KG1 (cell line): ENCODE data around the gene CD33.
"Not testable (repeated sequence)": the region's sequence is repeated elsewhere in the genome, so short reads cannot be mapped to it uniquely, and the experiment has no call there.

Experiments
- DNase-seq: peaks from one replicate; lab custom pipeline; 2025; lab: John Stamatoyannopoulos, UW

CD33 gene

GRCh38 chr19:51210191-51210784 lies 14.6 kb upstream of the CD33 start:
- DNase-seq = no peak

- not testable (repeated sequence) for DNase-seq
Measured at GRCh38 chr19:51210874-51211361, 14.0 kb upstream of the CD33 start.

- DNase-seq = no peak
Measured at GRCh38 chr19:51211833-51212232, 13.0 kb upstream of the CD33 start.

GRCh38 chr19:51219307-51219706 lies 5.6 kb upstream of the CD33 start:
- no peak for DNase-seq

- no peak for DNase-seq
Measured at GRCh38 chr19:51219971-51220370, 4.9 kb upstream of the CD33 start.

- no peak for DNase-seq
Measured at GRCh38 chr19:51220996-51221395, 3.9 kb upstream of the CD33 start.

- DNase-seq = no peak
Measured at GRCh38 chr19:51224163-51224641, 678 bp upstream of the CD33 start.

GRCh38 chr19:51226067-51226466 lies 1.2 kb downstream of the CD33 start:
- no peak for DNase-seq

- no peak for DNase-seq
Measured at GRCh38 chr19:51227326-51227725, 2.4 kb downstream of the CD33 start.

- DNase-seq = no peak
Measured at GRCh38 chr19:51227966-51228365, 3.1 kb downstream of the CD33 start.

- no peak for DNase-seq
Measured at GRCh38 chr19:51240866-51241265, 16.0 kb downstream of the CD33 start.

- no peak for DNase-seq
Measured at GRCh38 chr19:51242881-51243630, 18.2 kb downstream of the CD33 start.

GRCh38 chr19:51246164-51246552 lies 21.3 kb downstream of the CD33 start:
- peak; percentile 55 for DNase-seq

GRCh38 chr19:51247972-51248590 lies 23.2 kb downstream of the CD33 start:
- DNase-seq = no peak

GRCh38 chr19:51250786-51251467 lies 26.0 kb downstream of the CD33 start, which contains the start of gene SIGLECL1:
TSS of gene SIGLECL1 (plus strand) at chr19:51251080. CDS start at chr19:51264073, 12,993 bp downstream.
- DNase-seq = no peak

GRCh38 chr19:51251468-51251820 lies 26.6 kb downstream of the CD33 start:
- DNase-seq = no peak

GRCh38 chr19:51252306-51253079 lies 27.6 kb downstream of the CD33 start:
- no peak for DNase-seq

GRCh38 chr19:51253088-51253806 lies 28.4 kb downstream of the CD33 start:
- DNase-seq = no peak

GRCh38 chr19:51256155-51256625 lies 31.3 kb downstream of the CD33 start:
- DNase-seq = no peak

GRCh38 chr19:51257471-51257870 lies 32.6 kb downstream of the CD33 start:
- DNase-seq = no peak
